ENCODE data around the gene BTG3.

The BTG3 gene

GRCh38 chr21:17616831-17617230 lies 4.1 kb upstream of the BTG3 start:
- H3K4me1 ChIP-seq (ENCODE audit: control insufficient read depth, low read depth, low read length) = no peaks in the 10 kb centered on the region
- no peak for DNase-seq
- H2BK120ac ChIP-seq (ENCODE audit: low read depth, low read length) = no peak overlapping the region
- no peak overlapping the region for H3K4me3 ChIP-seq (ENCODE audit: low read length)
- H3K79me1 ChIP-seq (ENCODE audit: low read length) = no peaks in the 10 kb centered on the region
- no peaks in the 10 kb centered on the region for H3K36me3 ChIP-seq (ENCODE audit: control insufficient read depth, insufficient read depth, low read length)
- no peak overlapping the region for H3K56ac ChIP-seq (ENCODE audit: low read length)
- WGBS (ENCODE audit: extremely low coverage, insufficient coverage, low lambda C conversion rate) = no CpG with 5 or more reads among the region's 1 CpG
- H3K79me2 ChIP-seq (ENCODE audit: control insufficient read depth, insufficient read depth, low read length) = peaks cover 4% of the 10 kb centered on the region
- H2BK15ac ChIP-seq (replicated peaks; ENCODE audit: low read depth) = no peak overlapping the region
- H4K8ac ChIP-seq (ENCODE audit: low read depth, low read length) = no peak overlapping the region
- no peak overlapping the region for H3K23ac ChIP-seq (ENCODE audit: low read length)
- H3K4ac ChIP-seq (ENCODE audit: low read depth, low read length) = no peak overlapping the region
- no peak overlapping the region for H3K27ac ChIP-seq (ENCODE audit: low read depth, low read length)
- no peak overlapping the region for H2BK5ac ChIP-seq (ENCODE audit: low read length)
- no peak overlapping the region for H3K9ac ChIP-seq (ENCODE audit: low read length)
- no peak overlapping the region for H3K4me2 ChIP-seq (ENCODE audit: low read length)
- no peak overlapping the region for H2AK5ac ChIP-seq (ENCODE audit: low read length)
- H3K18ac ChIP-seq (ENCODE audit: low read length) = no peak overlapping the region
- no peaks in the 10 kb centered on the region for H3K27me3 ChIP-seq (ENCODE audit: insufficient read depth, low read length, poor library complexity)
- H4K5ac ChIP-seq (ENCODE audit: low read length) = no peak overlapping the region

DNA sequence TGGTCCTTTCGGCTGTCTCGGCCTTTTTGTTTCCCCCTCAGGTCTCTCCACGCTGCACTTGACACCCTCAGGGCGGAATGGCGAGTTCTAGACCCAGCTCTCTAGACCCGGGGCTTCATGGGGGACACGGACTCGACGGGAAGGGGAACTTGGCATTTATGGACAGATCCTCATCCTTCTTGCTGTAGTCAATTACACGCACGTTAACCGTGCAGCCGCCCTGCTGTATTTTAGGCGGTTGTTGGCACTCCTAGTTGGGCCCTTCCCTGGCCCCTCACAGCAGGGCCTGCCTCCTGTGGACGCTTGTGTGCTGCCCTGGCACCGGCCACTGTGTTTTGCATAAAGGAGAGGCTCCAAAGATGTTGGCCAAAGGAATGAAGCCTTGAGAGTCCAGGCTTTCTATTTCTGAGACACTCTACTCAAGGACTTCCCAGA lies 558 bp upstream of the BTG3 start:
- WGBS (ENCODE audit: extremely low coverage, insufficient coverage, low lambda C conversion rate) = no CpG with 5 or more reads among the region's 16 CpGs
- H3K27ac ChIP-seq (ENCODE audit: low read depth, low read length) = no peak overlapping the region
- DNase-seq = no peak

DNA sequence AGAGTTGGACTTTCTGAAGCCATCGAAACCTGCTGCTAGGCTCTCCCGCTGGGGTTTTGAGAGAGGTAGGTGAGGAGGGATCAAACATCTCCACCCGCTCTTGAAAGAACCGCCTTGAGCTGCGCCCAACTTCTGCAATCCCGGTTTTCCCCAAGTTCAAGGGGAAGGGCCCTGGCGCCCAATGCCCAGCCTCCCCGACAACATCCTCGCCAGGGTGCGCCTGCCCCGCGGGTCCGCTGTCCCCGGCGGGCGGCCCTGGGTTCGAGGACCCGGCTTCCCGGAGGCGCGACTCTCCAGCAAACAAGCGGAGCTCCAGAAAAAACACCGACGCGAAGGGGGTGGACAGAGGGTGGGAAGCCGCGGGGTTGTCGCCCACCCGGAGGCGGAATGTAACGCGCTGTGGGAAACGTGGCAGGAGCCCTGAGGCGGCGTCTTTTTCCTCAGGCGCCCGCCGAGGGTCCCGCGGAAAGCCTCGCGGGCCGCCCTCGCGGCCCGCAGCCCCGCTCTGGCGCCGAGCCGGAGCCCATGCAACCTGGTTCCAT lies 607 bp downstream of the BTG3 start:
- peak overlapping the region; percentile 95 for H3K9ac ChIP-seq (ENCODE audit: low read length)
- H3K4me3 ChIP-seq (ENCODE audit: low read length) = peak overlapping the region; percentile 86
- H2BK5ac ChIP-seq (ENCODE audit: low read length) = no peak overlapping the region
- H3K27me3 ChIP-seq (ENCODE audit: insufficient read depth, low read length, poor library complexity) = no peaks in the 10 kb centered on the region
- H3K27ac ChIP-seq (ENCODE audit: low read depth, low read length) = peak overlapping the region; percentile 9
- H3K4me2 ChIP-seq (ENCODE audit: low read length) = peak overlapping the region; percentile 52
- no peak overlapping the region for H4K5ac ChIP-seq (ENCODE audit: low read length)
- H3K23ac ChIP-seq (ENCODE audit: low read length) = peak overlapping the region; percentile 29
- H2AK5ac ChIP-seq (ENCODE audit: low read length) = no peak overlapping the region
- no CpG with 5 or more reads among the region's 50 CpGs for WGBS (ENCODE audit: extremely low coverage, insufficient coverage, low lambda C conversion rate)
- peaks cover 38% of the 10 kb centered on the region for H3K79me2 ChIP-seq (ENCODE audit: control insufficient read depth, insufficient read depth, low read length)
- H2BK15ac ChIP-seq (replicated peaks; ENCODE audit: low read depth) = no peak overlapping the region
- no peaks in the 10 kb centered on the region for H3K4me1 ChIP-seq (ENCODE audit: control insufficient read depth, low read depth, low read length)
- peaks cover 4% of the 10 kb centered on the region for H3K36me3 ChIP-seq (ENCODE audit: control insufficient read depth, insufficient read depth, low read length)
- H2BK120ac ChIP-seq (ENCODE audit: low read depth, low read length) = no peak overlapping the region
- peaks cover 3% of the 10 kb centered on the region for H3K79me1 ChIP-seq (ENCODE audit: low read length)
- peak overlapping the region; percentile 41 for H3K18ac ChIP-seq (ENCODE audit: low read length)
- peak overlapping the region; percentile 96 for H3K56ac ChIP-seq (ENCODE audit: low read length)
- peak overlapping the region; percentile 95 for H3K4ac ChIP-seq (ENCODE audit: low read depth, low read length)
- H4K8ac ChIP-seq (ENCODE audit: low read depth, low read length) = peak overlapping the region; percentile 7
- DNase-seq = peak; percentile 60

More for the DNA sequence above, 558 bp upstream of the BTG3 start:
- no peak overlapping the region for H3K4ac ChIP-seq (ENCODE audit: low read depth, low read length)
- H3K56ac ChIP-seq (ENCODE audit: low read length) = peak overlapping the region; percentile 72
- peak overlapping the region; percentile 15 for H3K4me2 ChIP-seq (ENCODE audit: low read length)
- H3K18ac ChIP-seq (ENCODE audit: low read length) = no peak overlapping the region
- no peaks in the 10 kb centered on the region for H3K79me1 ChIP-seq (ENCODE audit: low read length)
- no peak overlapping the region for H3K23ac ChIP-seq (ENCODE audit: low read length)
- H3K79me2 ChIP-seq (ENCODE audit: control insufficient read depth, insufficient read depth, low read length) = peaks cover 30% of the 10 kb centered on the region
- no peaks in the 10 kb centered on the region for H3K36me3 ChIP-seq (ENCODE audit: control insufficient read depth, insufficient read depth, low read length)
- no peaks in the 10 kb centered on the region for H3K4me1 ChIP-seq (ENCODE audit: control insufficient read depth, low read depth, low read length)
- H2AK5ac ChIP-seq (ENCODE audit: low read length) = no peak overlapping the region
- H4K5ac ChIP-seq (ENCODE audit: low read length) = no peak overlapping the region
- H3K27me3 ChIP-seq (ENCODE audit: insufficient read depth, low read length, poor library complexity) = no peaks in the 10 kb centered on the region
- peak overlapping the region; percentile 33 for H3K9ac ChIP-seq (ENCODE audit: low read length)
- no peak overlapping the region for H2BK15ac ChIP-seq (replicated peaks; ENCODE audit: low read depth)
- peak overlapping the region; percentile 20 for H3K4me3 ChIP-seq (ENCODE audit: low read length)
- peak overlapping the region; percentile 30 for H4K8ac ChIP-seq (ENCODE audit: low read depth, low read length)
- H2BK120ac ChIP-seq (ENCODE audit: low read depth, low read length) = no peak overlapping the region
- H2BK5ac ChIP-seq (ENCODE audit: low read length) = no peak overlapping the region

GRCh38 chr21:17611414-17612022 lies 1.2 kb downstream of the BTG3 start:
- H4K8ac ChIP-seq (ENCODE audit: low read depth, low read length) = peak overlapping the region; percentile 7
- H3K79me1 ChIP-seq (ENCODE audit: low read length) = peaks cover 3% of the 10 kb centered on the region
- no peak overlapping the region for H2AK5ac ChIP-seq (ENCODE audit: low read length)
- peaks cover 38% of the 10 kb centered on the region for H3K79me2 ChIP-seq (ENCODE audit: control insufficient read depth, insufficient read depth, low read length)
- peak overlapping the region; percentile 86 for H3K4me3 ChIP-seq (ENCODE audit: low read length)
- no peak overlapping the region for H2BK15ac ChIP-seq (replicated peaks; ENCODE audit: low read depth)
- no peak overlapping the region for H2BK120ac ChIP-seq (ENCODE audit: low read depth, low read length)
- H3K4ac ChIP-seq (ENCODE audit: low read depth, low read length) = peak overlapping the region; percentile 95
- peak overlapping the region; percentile 41 for H3K18ac ChIP-seq (ENCODE audit: low read length)
- peak overlapping the region; percentile 29 for H3K23ac ChIP-seq (ENCODE audit: low read length)
- H3K36me3 ChIP-seq (ENCODE audit: control insufficient read depth, insufficient read depth, low read length) = peaks cover 4% of the 10 kb centered on the region
- no peaks in the 10 kb centered on the region for H3K27me3 ChIP-seq (ENCODE audit: insufficient read depth, low read length, poor library complexity)
- peak overlapping the region; percentile 52 for H3K4me2 ChIP-seq (ENCODE audit: low read length)
- peak; percentile 90 for DNase-seq
- no CpG with 5 or more reads among the region's 26 CpGs for WGBS (ENCODE audit: extremely low coverage, insufficient coverage, low lambda C conversion rate)
- H4K5ac ChIP-seq (ENCODE audit: low read length) = no peak overlapping the region
- H3K9ac ChIP-seq (ENCODE audit: low read length) = peak overlapping the region; percentile 95
- H2BK5ac ChIP-seq (ENCODE audit: low read length) = no peak overlapping the region
- no peak overlapping the region for H3K27ac ChIP-seq (ENCODE audit: low read depth, low read length)
- H3K4me1 ChIP-seq (ENCODE audit: control insufficient read depth, low read depth, low read length) = no peaks in the 10 kb centered on the region
- peak overlapping the region; percentile 96 for H3K56ac ChIP-seq (ENCODE audit: low read length)

- Histone ChIP-seq H2BK15ac (replicated peaks; ENCODE audit: low read depth) (no peak overlapping the region), H3K4ac (ENCODE audit: low read depth, low read length) (no peak overlapping the region), H3K56ac (ENCODE audit: low read length) (peak overlapping the region; percentile 69), H2BK120ac (ENCODE audit: low read depth, low read length) (no peak overlapping the region), H3K79me2 (ENCODE audit: control insufficient read depth, insufficient read depth, low read length) (peaks cover 38% of the 10 kb centered on the region), H3K36me3 (ENCODE audit: control insufficient read depth, insufficient read depth, low read length) (peaks cover 4% of the 10 kb centered on the region), H2BK5ac (ENCODE audit: low read length) (no peak overlapping the region), H4K5ac (ENCODE audit: low read length) (no peak overlapping the region), H3K18ac (ENCODE audit: low read length) (peak overlapping the region; percentile 13), H4K8ac (ENCODE audit: low read depth, low read length) (no peak overlapping the region), H2AK5ac (ENCODE audit: low read length) (no peak overlapping the region), H3K27ac (ENCODE audit: low read depth, low read length) (no peak overlapping the region), H3K4me2 (ENCODE audit: low read length) (peak overlapping the region; percentile 52), H3K9ac (ENCODE audit: low read length) (peak overlapping the region; percentile 95), H3K79me1 (ENCODE audit: low read length) (peaks cover 3% of the 10 kb centered on the region), H3K4me3 (ENCODE audit: low read length) (no peak overlapping the region), H3K4me1 (ENCODE audit: control insufficient read depth, low read depth, low read length) (no peaks in the 10 kb centered on the region), H3K27me3 (ENCODE audit: insufficient read depth, low read length, poor library complexity) (no peaks in the 10 kb centered on the region), H3K23ac (ENCODE audit: low read length) (no peak overlapping the region)
- no CpG with 5 or more reads among the region's 9 CpGs for WGBS (ENCODE audit: extremely low coverage, insufficient coverage, low lambda C conversion rate)
- DNase-seq = no peak
Observed at GRCh38 chr21:17610911-17611310, 1.8 kb downstream of the BTG3 start.

All from mesendoderm (in vitro differentiated cells).